DMS53 (cell line): ENCODE results near the gene GPHB5.
"Not testable (repeated sequence)": the region's sequence is repeated elsewhere in the genome, so short reads cannot be mapped to it uniquely, and the experiment has no call there.

Experiments used
- DNase-seq: peaks from one replicate; lab custom pipeline; 2025; lab: John Stamatoyannopoulos, UW

GPHB5 gene

DNA sequence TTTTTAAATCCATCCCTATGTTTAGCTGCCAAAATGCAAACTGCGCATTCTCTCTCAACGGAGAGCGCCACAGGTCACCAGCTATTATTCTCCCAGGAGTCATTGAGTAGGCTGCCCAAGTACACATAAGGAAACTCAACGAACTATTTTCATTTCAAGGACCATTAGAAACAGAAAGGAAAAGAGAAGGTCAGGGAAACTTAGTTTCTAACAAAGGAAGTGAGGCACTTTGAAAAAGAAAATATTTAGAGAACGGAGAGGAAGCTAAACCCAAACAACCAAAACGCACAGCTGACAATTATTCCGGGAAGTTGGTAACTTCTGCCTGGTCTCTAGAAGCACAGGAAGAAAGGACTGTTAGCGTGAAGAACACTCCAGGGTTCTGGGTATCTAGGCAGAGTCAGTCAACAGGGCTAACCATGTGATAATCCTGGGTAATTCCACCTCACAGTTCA lies 23.5 kb downstream of the GPHB5 start:
- no peak for DNase-seq

DNA sequence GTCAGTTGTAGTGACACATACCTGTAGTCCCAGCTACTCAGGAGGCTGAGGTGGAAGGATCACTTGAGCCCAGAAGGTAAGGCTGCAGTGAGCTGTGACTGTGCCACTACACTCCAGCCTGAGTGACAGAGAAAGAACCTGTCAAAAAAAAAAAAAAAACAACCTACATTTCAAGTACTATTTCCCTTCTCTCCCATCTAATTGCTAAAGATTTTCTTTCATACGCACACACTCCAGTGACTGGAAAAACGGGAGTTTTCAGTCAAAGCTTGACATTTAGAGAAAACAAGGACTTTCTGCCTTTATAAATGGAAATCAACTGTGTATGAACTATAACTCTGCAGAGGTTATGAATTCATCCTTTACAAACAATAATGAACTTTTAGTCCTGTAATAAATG lies 25.9 kb downstream of the GPHB5 start:
- no peak for DNase-seq

DNA sequence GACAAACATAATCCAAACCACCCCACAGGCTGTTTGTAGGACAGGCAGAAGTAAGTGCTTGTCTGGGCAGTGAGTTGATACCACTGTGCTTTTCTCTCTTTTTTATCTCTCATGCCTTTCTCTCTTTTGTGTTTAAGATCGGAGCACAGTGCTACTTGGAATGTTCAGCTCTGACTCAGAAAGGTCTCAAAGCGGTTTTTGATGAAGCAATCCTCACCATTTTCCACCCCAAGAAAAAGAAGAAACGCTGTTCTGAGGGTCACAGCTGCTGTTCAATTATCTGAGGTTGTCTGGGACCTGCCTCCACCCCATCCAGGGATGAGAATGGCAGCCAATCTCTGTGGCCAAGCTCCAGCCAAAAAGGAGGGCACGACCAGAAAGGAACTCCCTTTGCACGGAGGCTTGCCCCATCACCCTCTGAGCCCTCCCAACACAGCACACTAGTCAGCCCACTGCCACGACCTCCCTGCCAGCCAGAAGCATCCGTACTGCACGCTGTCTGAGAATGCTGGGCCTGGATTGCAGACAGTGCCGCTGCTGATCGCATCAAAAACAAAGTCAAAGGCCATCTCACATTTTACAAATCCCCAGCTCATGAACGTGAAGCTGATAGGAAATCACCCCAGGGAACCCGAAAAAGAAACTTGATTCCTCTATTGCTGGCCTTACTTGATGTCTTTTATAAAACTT lies 27.8 kb downstream of the GPHB5 start:
- DNase-seq, result no peak

DNA sequence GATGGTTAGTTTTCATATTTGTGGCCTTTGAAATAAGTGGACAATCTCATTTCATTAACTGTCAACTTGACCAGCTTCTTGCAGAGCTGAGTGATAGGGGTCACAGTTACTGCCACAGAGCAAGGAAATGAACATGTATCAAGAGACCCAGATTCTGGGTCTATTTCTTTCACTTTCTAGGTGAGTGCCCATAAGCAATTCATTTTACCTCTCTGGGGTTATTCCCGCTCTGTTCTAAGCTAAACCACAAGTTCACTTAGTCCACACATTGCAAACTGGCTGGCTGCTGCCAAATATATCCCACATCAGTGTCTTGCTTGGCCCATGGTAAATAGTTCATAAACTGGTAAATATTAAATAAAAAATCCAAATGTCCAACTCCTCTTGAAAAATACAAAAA lies 29.9 kb downstream of the GPHB5 start:
- no peak for DNase-seq

DNA sequence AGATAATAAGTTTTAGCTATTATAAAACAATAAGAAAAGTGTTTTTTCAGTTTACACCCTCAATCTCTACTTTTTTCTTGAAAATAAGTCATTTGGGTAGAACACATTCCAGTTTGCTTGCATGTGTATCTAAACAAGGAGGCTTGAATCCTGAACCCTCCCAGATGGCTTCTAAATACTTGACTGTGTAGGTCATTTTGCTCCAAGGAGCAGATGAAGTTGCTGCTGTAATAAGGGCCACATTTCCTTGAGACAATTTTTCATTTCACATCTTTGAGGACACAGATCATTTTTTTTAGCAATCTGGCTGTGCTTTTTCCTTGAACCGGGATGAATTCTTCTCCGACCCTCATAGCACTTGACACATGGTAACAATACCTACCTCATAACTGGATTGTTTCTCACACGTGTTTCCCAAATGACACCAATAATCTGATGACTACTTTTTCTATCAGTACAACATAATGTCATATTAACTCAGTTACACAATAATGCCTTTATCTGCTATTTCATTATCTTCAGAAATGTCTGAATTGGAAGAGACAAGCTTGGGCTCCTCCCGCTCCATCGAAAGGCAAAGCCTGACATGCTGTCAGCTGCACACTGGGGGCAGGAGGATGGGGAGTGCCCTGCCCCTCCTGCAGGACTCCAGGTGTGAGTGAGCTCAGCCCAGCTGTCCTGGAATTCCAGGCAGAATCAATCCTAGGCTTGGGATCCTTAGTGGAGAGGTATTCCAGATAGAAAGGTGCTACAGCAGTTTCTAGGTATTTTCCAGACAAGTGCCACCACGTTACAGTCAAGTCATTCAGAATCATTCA lies 30.9 kb downstream of the GPHB5 start:
- DNase-seq, result no peak

DNA sequence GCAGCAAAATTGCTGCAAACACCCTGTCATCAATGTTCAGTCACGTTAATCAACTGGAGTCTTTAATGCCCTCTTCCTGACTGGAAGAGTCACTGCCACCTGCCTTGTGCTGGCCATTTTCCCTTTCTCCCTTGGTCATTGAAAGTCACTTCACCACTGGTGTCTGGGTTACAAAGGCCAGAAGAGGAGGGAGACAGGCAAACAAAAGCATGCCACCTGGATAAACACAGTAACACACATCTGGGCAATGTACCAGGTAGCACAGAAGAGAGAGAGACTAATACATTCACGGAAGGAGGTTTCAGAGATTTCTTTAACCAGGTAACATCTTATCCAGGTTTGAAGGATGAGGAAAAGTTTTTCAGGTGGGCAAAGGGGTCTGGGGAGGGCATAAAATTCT lies 32.7 kb downstream of the GPHB5 start:
- peak; percentile 87 for DNase-seq

DNA sequence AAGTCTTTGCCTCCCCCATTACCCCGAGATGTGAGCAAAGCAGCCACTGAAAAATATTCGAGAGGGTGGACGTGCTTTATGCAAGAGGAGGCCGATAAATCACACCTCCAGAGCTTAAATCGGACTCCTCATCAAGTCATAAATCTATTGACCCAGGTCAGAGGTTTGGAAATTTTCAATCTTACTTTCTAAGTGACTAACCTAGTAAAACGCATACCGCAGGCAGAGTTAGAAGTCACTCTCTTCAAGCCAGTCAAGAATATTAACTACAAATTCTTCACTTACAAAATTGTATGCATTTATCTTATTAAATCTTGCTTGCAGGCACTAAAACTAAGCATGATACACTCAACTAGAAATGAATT lies 34.9 kb downstream of the GPHB5 start:
- no peak for DNase-seq

- no peak for DNase-seq
Measured at GRCh38 chr14:63282997-63283883, 35.5 kb downstream of the GPHB5 start.

- not testable (repeated sequence) for DNase-seq
Measured at GRCh38 chr14:63279933-63280332, 38.8 kb downstream of the GPHB5 start.

- no peak for DNase-seq
Measured at GRCh38 chr14:63277591-63278183, 41.0 kb downstream of the GPHB5 start.

GRCh38 chr14:63276492-63277342 lies 42.0 kb downstream of the GPHB5 start:
- peak; percentile 65 for DNase-seq

DNA sequence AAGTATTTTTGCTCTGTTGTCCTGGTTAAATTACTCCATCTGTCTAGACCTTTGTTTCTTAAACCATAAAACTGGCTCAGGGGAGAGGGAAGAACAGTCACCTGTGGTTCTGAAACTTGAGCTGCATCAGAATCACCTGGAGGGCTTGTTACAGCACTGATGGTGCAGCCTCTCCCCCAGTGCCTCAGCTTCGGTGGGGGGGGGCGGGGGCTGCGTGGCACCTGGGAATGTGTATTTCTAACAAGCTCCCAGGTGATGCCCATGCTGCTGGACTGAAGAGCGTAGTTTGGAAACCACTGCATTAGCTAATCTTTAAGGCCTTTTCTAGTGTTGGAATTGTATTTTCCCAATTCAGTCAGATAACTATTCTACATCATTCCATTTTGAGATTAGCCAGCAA lies 42.7 kb downstream of the GPHB5 start:
- DNase-seq, result no peak

DNA sequence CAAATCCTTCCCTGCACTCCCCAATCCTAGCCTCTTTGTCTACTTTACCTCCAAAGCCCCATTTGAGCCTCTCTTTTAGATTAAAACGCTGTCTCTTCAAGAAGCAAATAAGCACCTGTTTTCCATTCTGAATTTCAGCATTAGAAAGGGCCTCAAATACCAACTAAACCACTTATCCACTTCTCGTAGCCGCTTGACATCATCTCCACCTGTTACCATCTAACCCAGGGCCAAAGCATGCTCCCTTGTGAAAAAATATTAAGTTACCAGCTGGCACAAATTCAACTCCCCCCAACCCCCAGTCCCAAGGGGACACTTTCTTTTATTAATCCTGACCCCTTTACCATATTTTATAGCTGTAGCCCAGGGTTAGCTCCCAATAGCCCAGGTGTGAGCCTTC lies 43.1 kb downstream of the GPHB5 start:
- no peak for DNase-seq

GRCh38 chr14:63273717-63274655 lies 44.7 kb downstream of the GPHB5 start:
- DNase-seq, result no peak

GRCh38 chr14:63273129-63273528 lies 45.6 kb downstream of the GPHB5 start:
- no peak for DNase-seq

- DNase-seq, result no peak
Measured at GRCh38 chr14:63269561-63270225, 49.0 kb downstream of the GPHB5 start.

GRCh38 chr14:63268771-63269170 lies 50.0 kb downstream of the GPHB5 start:
- DNase-seq, result no peak

DNA sequence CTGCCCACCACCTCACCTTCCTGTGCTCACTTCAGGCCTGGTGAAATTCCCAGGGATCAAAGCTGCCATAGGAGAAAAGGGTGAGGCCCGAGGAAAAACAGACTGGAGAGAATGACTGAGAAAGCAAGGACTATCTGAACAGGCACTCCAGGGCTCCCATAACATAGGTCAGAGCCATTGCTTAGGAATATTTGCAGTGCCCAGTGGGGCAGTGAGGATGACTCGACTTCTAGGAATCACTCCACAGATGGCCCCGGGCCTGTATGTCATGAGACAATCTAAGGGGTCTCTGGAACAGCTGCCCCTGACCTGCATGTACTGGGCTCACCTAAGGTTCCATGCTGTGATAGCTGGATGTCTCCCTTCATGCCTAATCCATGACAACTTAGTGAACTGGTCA lies 51.6 kb downstream of the GPHB5 start:
- DNase-seq, result no peak

DNA sequence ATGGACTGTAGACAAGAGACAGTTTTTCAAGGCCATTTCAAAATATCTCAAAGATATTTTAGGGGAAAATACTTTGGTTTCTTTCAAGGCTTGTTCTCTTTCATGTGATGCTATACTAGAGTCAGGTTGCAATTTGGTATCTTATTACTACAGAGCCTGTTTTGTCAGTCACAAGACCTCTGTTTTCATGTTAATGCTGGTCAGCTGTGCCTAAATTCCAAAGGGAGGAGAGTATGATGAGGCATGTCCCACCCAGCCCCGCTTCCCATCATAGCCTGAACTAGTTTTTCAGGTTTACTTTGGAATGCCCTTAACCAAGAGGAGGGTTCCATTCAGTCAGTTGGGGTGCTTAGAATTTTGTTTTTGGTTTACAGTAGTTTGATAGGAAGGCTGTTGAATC lies 52.6 kb downstream of the GPHB5 start:
- DNase-seq, result no peak
